Tibial artery (tissue), 4 donors: ENCODE results near the gene CHST11.

Experiments
- DNase-seq, 2 donors: peaks; one replicate each; pipeline ENCODE4 v3.0.0-alpha.2; 2019
- H3K27ac ChIP-seq, 2 donors: fragments of 200-600 bp; sonication (generic) in 1 of 2; 1 replicate in 1 of 2; 2 replicates in 1 of 2; pipeline ENCODE4 v1.5.1; 2018 to 2019; ENCODE audit warnings: mild to moderate bottlenecking in 1 of 2
- H3K27me3 ChIP-seq, 2 donors: fragments of 200-600 bp; sonication (generic) in 1 of 2; one replicate each; pipeline versions ENCODE4 v1.5.1 to v1.6.0; 2016 to 2019
- H3K36me3 ChIP-seq, 3 donors: fragments of 200-600 bp; sonication (generic) in 2 of 3; one replicate each; pipeline ENCODE4 v1.5.1; 2016 to 2019; ENCODE audit warnings: mild to moderate bottlenecking in 2 of 3
- H3K4me1 ChIP-seq, 4 donors: fragments of 200-600 bp; sonication (generic) in 2 of 4; 1 replicate in 3 of 4; 2 replicates in 1 of 4; pipeline ENCODE4 v1.5.1; 2016 to 2019
- H3K4me3 ChIP-seq, 2 donors: fragments of 200-600 bp; sonication (generic) in 1 of 2; 1 replicate in 1 of 2; 2 replicates in 1 of 2; pipeline ENCODE4 v1.5.1; 2018 to 2019; ENCODE audit warnings: mild to moderate bottlenecking in 2 of 2
- H3K9me3 ChIP-seq, 3 donors: fragments of 200-600 bp; sonication (generic) in 1 of 3; one replicate each; pipeline ENCODE4 v1.5.1; 2016 to 2019
- intact Hi-C: fragments of 100-400 bp; cut with DNase I; formaldehyde crosslinking; loops from one replicate; pipeline ENCODE4 v1.15.0; 2023; ENCODE audit warnings: low total_unique reads
- TF ChIP-seq, protein P1 (sequence below), 2 experiments: fragments of 200-600 bp in 1 of 2; fragments of 450-650 bp in 1 of 2; IDR thresholded peaks; one replicate each; pipeline ENCODE4 v1.5.1; 2017 to 2019; ENCODE audit warnings: antibody characterized with exemption in 2 of 2, mild to moderate bottlenecking in 1 of 2, moderate library complexity in 1 of 2

Gene CHST11

DNA sequence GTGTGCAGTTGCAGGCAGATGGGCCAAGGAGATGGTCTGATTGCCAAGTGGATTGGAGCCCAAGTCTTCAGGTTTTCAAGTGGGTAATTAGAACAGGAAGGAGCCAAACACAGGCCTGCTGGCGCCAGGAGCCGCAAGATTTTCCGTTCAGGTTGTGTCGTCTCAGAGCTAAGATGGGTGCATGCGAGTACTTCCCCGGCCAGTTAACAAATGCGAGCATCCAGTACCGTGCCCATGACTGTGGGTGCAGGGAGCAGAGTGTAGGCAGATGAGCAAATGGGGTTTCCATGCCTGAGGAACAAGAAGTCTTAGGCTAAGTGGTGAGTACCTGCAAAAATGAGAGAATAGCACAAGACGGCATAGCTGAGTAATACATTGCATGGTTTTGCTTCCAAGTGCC, 90.5 kb downstream of the CHST11 start:
- DNase-seq = no peak
- no peaks in the 10 kb centered on the region for H3K27me3 ChIP-seq
- intact Hi-C loops = no loop called here
- TF ChIP-seq, protein P1, sequence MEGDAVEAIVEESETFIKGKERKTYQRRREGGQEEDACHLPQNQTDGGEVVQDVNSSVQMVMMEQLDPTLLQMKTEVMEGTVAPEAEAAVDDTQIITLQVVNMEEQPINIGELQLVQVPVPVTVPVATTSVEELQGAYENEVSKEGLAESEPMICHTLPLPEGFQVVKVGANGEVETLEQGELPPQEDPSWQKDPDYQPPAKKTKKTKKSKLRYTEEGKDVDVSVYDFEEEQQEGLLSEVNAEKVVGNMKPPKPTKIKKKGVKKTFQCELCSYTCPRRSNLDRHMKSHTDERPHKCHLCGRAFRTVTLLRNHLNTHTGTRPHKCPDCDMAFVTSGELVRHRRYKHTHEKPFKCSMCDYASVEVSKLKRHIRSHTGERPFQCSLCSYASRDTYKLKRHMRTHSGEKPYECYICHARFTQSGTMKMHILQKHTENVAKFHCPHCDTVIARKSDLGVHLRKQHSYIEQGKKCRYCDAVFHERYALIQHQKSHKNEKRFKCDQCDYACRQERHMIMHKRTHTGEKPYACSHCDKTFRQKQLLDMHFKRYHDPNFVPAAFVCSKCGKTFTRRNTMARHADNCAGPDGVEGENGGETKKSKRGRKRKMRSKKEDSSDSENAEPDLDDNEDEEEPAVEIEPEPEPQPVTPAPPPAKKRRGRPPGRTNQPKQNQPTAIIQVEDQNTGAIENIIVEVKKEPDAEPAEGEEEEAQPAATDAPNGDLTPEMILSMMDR (IDR thresholded peaks at IDR 0.05) = no peak
- H3K9me3 ChIP-seq = no peaks in the 10 kb centered on the region
- H3K4me3 ChIP-seq = no peak overlapping the region
- no peaks in the 10 kb centered on the region for H3K36me3 ChIP-seq
- H3K27ac ChIP-seq = no peak overlapping the region
- no peaks in the 10 kb centered on the region for H3K4me1 ChIP-seq

DNA sequence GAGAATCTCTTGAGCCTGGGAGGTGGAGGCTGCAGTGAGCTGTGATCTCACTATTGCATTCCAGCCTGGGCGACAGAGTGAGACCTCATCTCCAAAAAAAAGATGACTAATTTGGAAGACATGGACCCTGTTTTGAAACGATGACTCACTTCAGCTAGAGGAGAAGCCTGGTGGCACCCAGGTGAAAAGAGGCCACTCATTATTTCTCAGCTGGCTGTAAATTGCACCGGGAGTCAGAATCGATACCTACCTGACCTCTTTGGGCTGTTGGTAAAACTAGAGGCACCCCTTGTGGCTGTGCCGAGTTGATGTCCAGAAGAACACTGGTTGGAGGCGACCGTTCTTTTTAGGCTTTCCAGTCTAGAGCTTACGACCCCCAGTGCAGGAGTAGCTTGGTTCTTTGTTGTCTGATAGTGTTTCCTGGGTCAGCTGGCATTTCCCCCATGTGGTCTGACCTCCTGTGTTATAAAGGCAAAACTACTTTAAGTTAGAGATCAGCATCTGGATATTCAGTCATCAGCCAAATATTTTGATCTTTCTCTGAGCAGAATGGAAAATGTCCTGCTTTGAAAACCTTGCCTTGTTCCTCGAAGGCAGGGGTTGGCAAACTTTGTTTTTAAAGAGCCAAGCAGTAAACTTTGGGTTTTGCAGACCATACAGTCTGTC, 93.2 kb downstream of the CHST11 start:
- no peaks in the 10 kb centered on the region for H3K27me3 ChIP-seq
- H3K4me1 ChIP-seq = no peaks in the 10 kb centered on the region
- no peak for DNase-seq
- no peaks in the 10 kb centered on the region for H3K36me3 ChIP-seq
- H3K4me3 ChIP-seq = no peak overlapping the region
- no peak overlapping the region for H3K27ac ChIP-seq
- TF ChIP-seq, protein P1 (IDR thresholded peaks at IDR 0.05) = no peak
- intact Hi-C loops = no loop called here
- H3K9me3 ChIP-seq = peaks cover 0 to 7% (median 5%) of the 10 kb centered on the region in 3 donors

DNA sequence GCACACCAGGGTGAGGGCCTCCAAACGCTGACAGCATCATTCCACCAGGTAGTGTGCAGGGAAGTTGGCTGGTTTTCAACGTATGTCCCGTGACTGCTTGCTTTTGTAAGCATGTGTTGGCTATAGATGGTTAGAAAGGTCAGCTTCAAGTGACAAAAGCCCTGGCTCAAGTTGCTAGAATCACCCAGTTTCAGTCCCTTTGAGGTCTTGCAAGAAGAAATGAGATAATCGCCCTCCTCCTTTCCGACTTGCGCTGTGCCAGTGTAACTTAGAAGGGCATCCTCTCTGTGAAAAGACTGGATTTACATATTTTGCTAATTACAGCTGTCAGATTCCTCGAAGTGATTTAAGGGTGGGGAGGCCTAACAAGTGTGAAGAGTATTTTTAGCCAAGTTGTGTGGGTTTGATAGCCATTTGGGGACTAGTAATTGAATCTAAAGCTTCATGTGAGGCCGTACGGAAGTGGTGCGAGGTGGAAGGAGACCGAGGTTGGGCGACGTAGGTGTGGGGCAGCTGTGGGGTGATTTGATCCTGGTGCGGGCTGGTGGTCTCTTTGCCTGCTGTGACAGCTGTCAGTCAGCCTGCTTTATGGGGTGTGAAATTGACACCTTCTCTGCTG, 94.7 kb downstream of the CHST11 start:
- Histone ChIP-seq H3K9me3 (peaks cover 0 to 7% (median 5%) of the 10 kb centered on the region in 3 donors), H3K36me3 (no peaks in the 10 kb centered on the region), H3K4me3 (no peak overlapping the region), H3K27ac (no peak overlapping the region), H3K4me1 (no peaks in the 10 kb centered on the region), H3K27me3 (no peaks in the 10 kb centered on the region)
- TF ChIP-seq, protein P1 (IDR thresholded peaks at IDR 0.05) = no peak
- DNase-seq = no peak
- intact Hi-C loops = no loop called here

DNA sequence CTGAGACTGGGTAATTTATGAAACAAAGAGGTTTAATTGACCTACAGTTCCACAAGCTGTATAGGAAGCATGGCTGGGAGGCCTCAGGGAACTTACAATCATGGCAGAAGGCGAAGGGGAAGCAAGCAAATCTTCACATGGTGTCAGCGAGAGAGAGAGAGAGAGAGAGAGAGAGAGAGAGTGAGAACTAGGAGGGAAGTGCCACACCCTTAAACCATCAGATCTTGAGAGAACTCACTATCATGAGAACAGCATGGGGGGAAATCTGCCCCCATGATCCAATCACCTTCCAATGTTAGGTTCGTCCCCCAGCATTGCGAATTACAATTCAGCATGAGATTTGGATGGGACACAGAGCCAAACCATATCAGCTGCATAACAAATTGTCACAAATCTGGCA, 96.7 kb downstream of the CHST11 start:
- intact Hi-C loops = no loop called here
- Histone ChIP-seq H3K4me3 (no peak overlapping the region), H3K27ac (no peak overlapping the region), H3K27me3 (no peaks in the 10 kb centered on the region), H3K36me3 (no peaks in the 10 kb centered on the region), H3K9me3 (peaks cover 0 to 7% (median 5%) of the 10 kb centered on the region in 3 donors), H3K4me1 (no peaks in the 10 kb centered on the region)
- TF ChIP-seq, protein P1 (IDR thresholded peaks at IDR 0.05) = no peak
- DNase-seq = no peak

DNA sequence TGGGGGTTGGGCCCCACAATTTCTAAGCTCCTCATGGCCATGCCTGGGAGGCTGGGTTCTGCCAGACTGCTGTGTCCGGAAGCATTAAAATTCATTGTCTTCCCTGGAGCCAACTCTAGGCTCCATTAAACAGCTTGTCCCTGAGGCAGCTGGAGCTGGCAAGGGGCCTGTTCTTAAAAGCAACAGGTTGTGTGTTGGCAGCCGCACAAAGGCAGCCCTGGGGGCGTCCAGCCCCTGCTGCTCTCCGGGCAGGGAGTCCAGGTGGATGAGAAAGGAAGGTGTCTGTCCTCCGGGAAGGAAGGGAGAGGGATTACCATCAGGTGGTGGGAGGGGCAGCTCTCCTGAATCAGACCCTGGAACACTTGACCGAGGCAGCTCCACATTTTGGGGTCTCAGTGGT, 98.9 kb downstream of the CHST11 start:
- Histone ChIP-seq H3K27me3 (no peaks in the 10 kb centered on the region), H3K9me3 (peaks cover 0 to 7% (median 5%) of the 10 kb centered on the region in 3 donors), H3K27ac (no peak overlapping the region), H3K4me3 (no peak overlapping the region), H3K4me1 (no peaks in the 10 kb centered on the region), H3K36me3 (no peaks in the 10 kb centered on the region)
- intact Hi-C loops = no loop called here
- no peak for DNase-seq
- TF ChIP-seq, protein P1 (IDR thresholded peaks at IDR 0.05) = no peak
